LNCaP clone FGC (cell line): ENCODE measurements around the gene LNX1.
"Not testable (repeated sequence)": the region's sequence is repeated elsewhere in the genome, so short reads cannot be mapped to it uniquely, and the experiment has no call there.

Experiments
- DNase-seq: peaks from one replicate; pipeline ENCODE4 v3.0.0-alpha.2; 2011; ENCODE audit warnings: low read depth
- H3K4me3 ChIP-seq: 2 replicates; pipeline ENCODE4 v1.5.1; 2011; ENCODE audit warnings: mild to moderate bottlenecking, low read depth, low read length, control low read depth
- TF ChIP-seq, protein P1 (sequence below): IDR thresholded peaks from 2 replicates; pipeline ENCODE4 v1.5.1; 2012; ENCODE audit warnings: mild to moderate bottlenecking; ENCODE audit not compliant: control insufficient read depth, insufficient read depth; ENCODE audit errors: extremely low read depth

Gene LNX1

DNA sequence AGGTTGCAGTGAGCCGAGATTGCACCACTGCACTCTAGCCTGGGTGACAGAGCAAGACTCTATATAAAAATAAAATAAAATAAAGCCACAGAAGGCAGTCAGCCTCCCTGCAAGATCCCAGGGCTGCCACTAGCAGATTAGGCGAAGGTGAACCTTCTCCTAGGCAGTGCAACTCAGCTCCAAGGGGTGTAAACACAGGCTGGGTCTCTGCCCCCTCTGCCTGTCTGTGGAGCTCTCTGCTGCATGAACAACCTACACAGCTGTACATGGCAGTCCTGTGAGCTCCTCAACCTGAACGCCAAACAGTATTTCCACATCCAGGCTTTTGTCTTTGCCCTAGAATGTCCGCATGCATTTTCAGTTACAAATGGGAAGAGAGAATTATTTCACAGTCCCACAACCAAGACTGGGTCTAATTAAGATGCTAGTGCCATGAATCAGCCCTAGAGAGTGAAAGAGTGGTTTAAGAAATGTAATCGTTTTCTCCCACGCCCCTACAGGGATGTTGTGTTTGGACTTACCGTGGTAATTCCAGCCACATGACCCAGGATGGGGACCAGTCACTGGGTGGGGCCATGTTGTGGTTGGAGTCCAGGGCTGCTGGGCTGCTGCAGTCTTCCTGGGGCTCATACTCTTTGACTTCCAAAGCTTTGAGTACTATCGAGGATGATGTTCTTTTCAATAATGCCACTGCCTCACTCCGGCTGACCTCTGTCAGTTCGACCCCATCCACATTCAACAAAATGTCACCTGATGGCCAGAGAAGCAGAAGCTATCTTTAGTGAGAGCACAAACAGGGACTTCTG lies 114.9 kb downstream of the LNX1 start:
- TF ChIP-seq, protein P1, sequence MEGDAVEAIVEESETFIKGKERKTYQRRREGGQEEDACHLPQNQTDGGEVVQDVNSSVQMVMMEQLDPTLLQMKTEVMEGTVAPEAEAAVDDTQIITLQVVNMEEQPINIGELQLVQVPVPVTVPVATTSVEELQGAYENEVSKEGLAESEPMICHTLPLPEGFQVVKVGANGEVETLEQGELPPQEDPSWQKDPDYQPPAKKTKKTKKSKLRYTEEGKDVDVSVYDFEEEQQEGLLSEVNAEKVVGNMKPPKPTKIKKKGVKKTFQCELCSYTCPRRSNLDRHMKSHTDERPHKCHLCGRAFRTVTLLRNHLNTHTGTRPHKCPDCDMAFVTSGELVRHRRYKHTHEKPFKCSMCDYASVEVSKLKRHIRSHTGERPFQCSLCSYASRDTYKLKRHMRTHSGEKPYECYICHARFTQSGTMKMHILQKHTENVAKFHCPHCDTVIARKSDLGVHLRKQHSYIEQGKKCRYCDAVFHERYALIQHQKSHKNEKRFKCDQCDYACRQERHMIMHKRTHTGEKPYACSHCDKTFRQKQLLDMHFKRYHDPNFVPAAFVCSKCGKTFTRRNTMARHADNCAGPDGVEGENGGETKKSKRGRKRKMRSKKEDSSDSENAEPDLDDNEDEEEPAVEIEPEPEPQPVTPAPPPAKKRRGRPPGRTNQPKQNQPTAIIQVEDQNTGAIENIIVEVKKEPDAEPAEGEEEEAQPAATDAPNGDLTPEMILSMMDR = no peak
- no peak for DNase-seq
- H3K4me3 ChIP-seq = no peak overlapping the region

DNA sequence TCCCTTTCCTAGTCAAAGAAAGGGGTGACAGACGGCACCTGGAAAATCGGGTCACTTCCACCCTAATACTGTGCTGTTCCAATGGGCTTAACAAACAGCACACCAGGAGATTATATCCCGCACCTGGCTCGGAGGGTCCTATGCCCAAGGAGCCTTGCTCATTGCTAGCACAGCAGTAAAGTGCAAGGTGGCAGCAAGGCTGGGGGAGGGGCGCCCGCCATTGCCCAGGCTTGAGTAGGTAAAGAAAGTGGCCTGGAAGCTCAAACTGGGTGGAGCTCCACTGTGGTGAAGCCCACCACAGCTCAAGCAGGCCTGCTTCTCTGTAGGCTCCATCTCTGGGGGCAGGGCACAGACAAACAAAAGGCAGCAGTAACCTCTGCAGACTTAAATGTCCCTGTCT lies 124.7 kb downstream of the LNX1 start:
- DNase-seq, H3K4me3 ChIP-seq: not testable (repeated sequence)

DNA sequence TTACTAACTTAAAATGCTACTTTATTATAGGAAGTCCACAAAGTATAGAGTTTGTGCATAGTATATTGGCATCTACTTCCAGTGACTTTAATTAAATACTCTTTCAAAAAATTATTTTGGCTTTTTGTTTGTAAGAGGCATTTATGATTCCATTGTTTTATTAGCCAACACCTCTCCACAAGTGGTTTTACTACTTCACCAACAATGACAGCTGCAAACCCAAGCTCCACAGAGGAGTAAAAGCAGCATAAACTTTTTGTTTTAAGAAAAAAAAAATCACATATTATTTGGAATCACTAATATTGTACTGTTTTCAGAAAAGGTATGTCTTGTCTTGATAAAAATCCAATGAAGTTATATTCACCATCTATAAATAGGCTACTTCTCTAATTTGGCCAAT lies 125.4 kb downstream of the LNX1 start:
- no peak overlapping the region for H3K4me3 ChIP-seq
- TF ChIP-seq, protein P1 = no peak
- DNase-seq = no peak

DNA sequence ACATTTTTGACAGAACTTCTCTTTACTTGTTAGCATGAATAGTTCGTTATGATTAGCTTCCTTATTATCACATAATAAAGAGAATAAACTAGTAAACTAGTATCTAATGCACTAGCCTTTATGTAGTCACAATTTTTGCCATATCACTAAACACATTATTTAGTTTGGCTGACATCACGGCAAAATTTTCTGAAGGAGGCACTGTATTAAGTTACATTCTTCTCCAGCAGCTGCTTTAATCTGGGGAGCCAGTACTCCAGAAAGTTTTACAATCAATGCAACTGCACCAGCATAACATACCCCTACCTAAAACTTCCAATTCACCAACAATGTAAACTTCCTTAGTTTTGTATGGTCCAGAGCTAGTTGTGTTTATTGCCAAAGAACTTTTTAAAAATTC lies 126.0 kb downstream of the LNX1 start:
- no peak overlapping the region for H3K4me3 ChIP-seq

GRCh38 chr4:53463340-53463739 lies 127.9 kb downstream of the LNX1 start:
- no peak for DNase-seq
- H3K4me3 ChIP-seq = no peak overlapping the region
- TF ChIP-seq, protein P1 = no peak

More for the DNA sequence above, 126.0 kb downstream of the LNX1 start:
- DNase-seq = no peak
- TF ChIP-seq, protein P1 = no peak

DNA sequence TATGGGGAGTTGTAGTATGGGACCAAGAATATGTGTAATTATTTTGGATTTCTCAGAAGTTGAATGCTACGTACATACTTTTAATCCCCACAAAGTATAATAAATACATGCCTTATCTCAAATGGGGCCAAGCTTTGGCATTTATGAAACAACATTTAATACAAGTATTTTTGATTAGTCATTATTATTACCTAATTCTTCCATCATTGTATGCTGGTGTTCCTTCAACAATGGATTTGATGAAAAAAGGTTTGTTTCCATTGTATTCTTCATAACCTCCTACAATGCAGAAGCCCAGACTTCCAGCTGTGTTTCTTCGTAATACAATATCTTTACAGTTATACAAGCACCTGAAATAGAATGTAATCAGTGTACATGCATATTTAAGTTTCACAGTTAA lies 130.0 kb downstream of the LNX1 start:
- DNase-seq = no peak
- TF ChIP-seq, protein P1 = no peak
- no peak overlapping the region for H3K4me3 ChIP-seq

GRCh38 chr4:53459548-53459947 lies 131.7 kb downstream of the LNX1 start:
- TF ChIP-seq, protein P1 = no peak
- H3K4me3 ChIP-seq = no peak overlapping the region
- DNase-seq = no peak
